ENCODE data around the gene MAEA.

GRCh38 chr4:1285790-1286553 lies 3.7 kb upstream of the MAEA start:
- TF ChIP-seq CTCF (conservative IDR thresholded peaks at IDR 0.05) (no peak; the same call in 1 of the 2 replicates), ZFX (IDR thresholded peaks at IDR 0.05) (no peak)

Measured in C4-2B (cell line).